NCI-H524 (cell line): ENCODE measurements around the gene TBX10.
"Not testable (repeated sequence)": the region's sequence is repeated elsewhere in the genome, so short reads cannot be mapped to it uniquely, and the experiment has no call there.

Source experiments
- DNase-seq, 2 experiments: peaks; one replicate each; lab custom pipeline; 2025; lab: John Stamatoyannopoulos, UW

TBX10 gene

GRCh38 chr11:67645521-67646461, 6.2 kb upstream of the TBX10 start:
- no peak for DNase-seq

GRCh38 chr11:67644472-67645418, 5.2 kb upstream of the TBX10 start:
- no peak for DNase-seq

GRCh38 chr11:67644042-67644441, 4.5 kb upstream of the TBX10 start:
- DNase-seq, result no peak

- no peak for DNase-seq
Measured at GRCh38 chr11:67642173-67643120, 2.9 kb upstream of the TBX10 start.

GRCh38 chr11:67641338-67642172, 2.0 kb upstream of the TBX10 start:
- DNase-seq, result no peak

- no peak for DNase-seq
Measured at GRCh38 chr11:67640758-67641337, 1.3 kb upstream of the TBX10 start.

GRCh38 chr11:67640021-67640757, 626 bp upstream of the TBX10 start:
- peak in 1 of 2 experiments; percentile 7 for DNase-seq

GRCh38 chr11:67638535-67639437, 777 bp downstream of the TBX10 start:
- no peak for DNase-seq

- DNase-seq, result not testable (repeated sequence)
Measured at GRCh38 chr11:67637441-67637840, 2.1 kb downstream of the TBX10 start.

- no peak for DNase-seq
Measured at GRCh38 chr11:67636962-67637361, 2.6 kb downstream of the TBX10 start.

GRCh38 chr11:67635231-67635521, 4.4 kb downstream of the TBX10 start:
- DNase-seq, result no peak

GRCh38 chr11:67634366-67635230, 5.0 kb downstream of the TBX10 start:
- DNase-seq, result no peak

GRCh38 chr11:67633758-67634365, 5.7 kb downstream of the TBX10 start:
- DNase-seq, result no peak

GRCh38 chr11:67632982-67633755, 6.4 kb downstream of the TBX10 start:
- DNase-seq, result no peak

GRCh38 chr11:67632175-67632981, 7.2 kb downstream of the TBX10 start:
- no peak for DNase-seq

- DNase-seq, result no peak
Measured at GRCh38 chr11:67631853-67632174, 7.7 kb downstream of the TBX10 start.
